HepG2 (cell line): Measurements from ENCODE around the gene P3H3. TPM values are rescaled to one million over a fixed set of nuclear protein-coding genes. Genes with fewer than 3 reads are reported as not detected.

ENCODE experiments used
- CBX5 ChIP-seq: sonication (generic); formaldehyde crosslinking; IDR thresholded peaks from 2 replicates; pipeline ENCODE4 v1.4.0; 2020; ENCODE audit warnings: missing genetic modification reagents, borderline replicate concordance
- CHCHD3 ChIP-seq: sonication (generic); formaldehyde crosslinking; IDR thresholded peaks from 2 replicates; pipeline ENCODE4 v1.8.0; 2022; ENCODE audit warnings: mild to moderate bottlenecking, missing genetic modification reagents, moderate library complexity
- ETV6 ChIP-seq: sonication (generic); formaldehyde crosslinking; conservative IDR thresholded peaks from 2 replicates; pipeline ENCODE4 v1.4.0; 2020; ENCODE audit warnings: missing genetic modification reagents
- FOSL2 ChIP-seq: sonication (generic); formaldehyde crosslinking; IDR thresholded peaks from 2 replicates; pipeline ENCODE4 v1.4.0; 2020; ENCODE audit warnings: missing genetic modification reagents
- HNRNPK ChIP-seq: fragments of 200-400 bp; formaldehyde crosslinking; IDR thresholded peaks from 2 replicates; pipeline ENCODE4 v1.6.1; 2018; ENCODE audit warnings: low read length, low read depth, moderate library complexity, mild to moderate bottlenecking; ENCODE audit not compliant: poor library complexity, severe bottlenecking
- MEIS2 ChIP-seq: sonication (generic); formaldehyde crosslinking; IDR thresholded peaks from 2 replicates; pipeline ENCODE4 v1.9.0; 2021; ENCODE audit warnings: mild to moderate bottlenecking, missing genetic modification reagents
- ZBTB21 ChIP-seq: sonication (generic); formaldehyde crosslinking; IDR thresholded peaks from 2 replicates; pipeline ENCODE4 v1.4.0; 2020; ENCODE audit warnings: missing genetic modification reagents
- ZNF83 ChIP-seq: sonication (generic); formaldehyde crosslinking; IDR thresholded peaks from 2 replicates; pipeline ENCODE4 v1.4.0; 2020; ENCODE audit warnings: missing genetic modification reagents, mild to moderate bottlenecking, borderline replicate concordance
- ZSCAN9 ChIP-seq: IDR thresholded peaks from 2 replicates; pipeline ENCODE4 v1.6.1; 2016; ENCODE audit warnings: borderline replicate concordance
- polyA plus RNA-seq, 8 experiments: library from polyadenylated mRNA; depleted of rRNA in 3 of 8; stranded (reverse) in 7 of 8; unstranded in 1 of 8; fragments of >200 nt; fragmentation: Illumina TruSeq in 4 of 8; extraction: Trizol in 4 of 8; gene quantifications; 2 replicates each; pipeline versions ENCODE4 v1.2.1 to v1.2.3, GENCODE V29; 2011 to 2016; ENCODE audit warnings: low read depth in 4 of 8, missing spikeins in 1 of 8, mixed read lengths in 1 of 8; ENCODE audit not compliant: insufficient read depth in 1 of 8
- total RNA-seq, 5 experiments: library from RNA; depleted of rRNA; stranded (reverse); fragments of >200 nt; fragmentation: Illumina TruSeq; extraction: Trizol; gene quantifications; 2 replicates each; pipeline ENCODE4 v1.2.3, GENCODE V29; 2016; ENCODE audit warnings: low read depth in 1 of 5
- TF ChIP-seq, protein P1 (sequence below): IDR thresholded peaks from 2 replicates; pipeline ENCODE4 v1.6.1; 2012; ENCODE audit warnings: low read length, improper control_type of control experiment
- TF ChIP-seq, protein P2 (sequence below): sonication (generic); formaldehyde crosslinking; conservative IDR thresholded peaks from 2 replicates; pipeline ENCODE4 v1.4.0; 2020; ENCODE audit warnings: missing genetic modification reagents
- TF ChIP-seq, protein P3 (sequence below): sonication (generic); formaldehyde crosslinking; IDR thresholded peaks from 2 replicates; pipeline ENCODE4 v1.5.1; 2020; ENCODE audit warnings: mild to moderate bottlenecking, missing genetic modification reagents
- TF ChIP-seq, protein P4 (sequence below): sonication (generic); formaldehyde crosslinking; conservative IDR thresholded peaks from 2 replicates; pipeline ENCODE4 v1.4.0; 2020; ENCODE audit warnings: mild to moderate bottlenecking, missing genetic modification reagents, moderate library complexity

The P3H3 gene
- total and polyA plus RNA-seq, 2 of the 13 experiments (the other 11 are each of a cell fraction or from before 2014, with no cell fraction given), result 20.1 to 20.5 TPM

DNA sequence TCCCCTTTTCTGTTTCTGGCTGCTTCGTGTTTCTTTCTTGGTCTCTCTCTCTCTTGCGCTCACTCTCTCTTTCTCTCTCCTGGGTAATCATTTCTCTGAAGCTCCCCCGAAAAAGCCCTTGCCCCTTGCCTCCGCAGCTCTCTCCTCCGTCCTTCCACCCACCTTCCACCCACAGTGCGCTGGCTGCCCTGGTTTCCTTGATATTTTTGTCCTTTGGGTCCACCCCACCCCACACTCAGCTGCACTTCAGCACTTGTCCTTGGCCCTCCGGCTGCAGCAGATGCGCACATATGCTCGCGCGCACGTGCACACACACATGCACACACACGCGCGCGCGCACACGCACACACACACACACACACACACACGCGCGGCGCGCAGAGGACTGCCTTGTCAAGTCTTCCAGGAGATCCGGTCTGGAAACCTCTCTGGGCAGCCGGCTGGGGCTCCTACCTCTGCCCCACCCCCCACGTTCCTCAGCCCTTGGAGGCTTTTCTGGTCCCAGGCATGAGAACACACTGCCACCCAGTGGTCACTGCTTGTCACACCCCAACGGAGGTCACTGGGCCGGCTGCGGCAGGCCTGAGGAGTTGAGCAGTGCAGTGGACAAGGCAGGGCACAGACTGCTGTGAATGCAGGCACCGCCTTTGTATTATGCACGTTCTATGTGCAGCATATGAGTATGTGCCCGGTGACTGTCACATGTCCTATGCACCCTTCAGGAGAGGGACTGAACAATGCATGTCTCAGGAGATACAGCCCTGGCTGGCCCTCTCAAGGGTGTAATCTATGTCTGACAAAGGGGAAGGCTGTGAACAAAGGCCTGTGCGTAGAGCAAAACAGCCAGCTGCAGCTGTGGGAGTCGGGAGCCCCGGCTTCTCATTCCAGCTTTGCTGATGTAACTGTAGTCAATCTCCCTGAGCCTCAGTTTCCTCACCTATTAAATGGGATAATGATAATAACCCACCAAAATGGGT is 49.3 kb upstream of the P3H3 start (continued):
- TF ChIP-seq ZSCAN9 (CRISPR knock-in tag), result no peak
- TF ChIP-seq, protein P1, sequence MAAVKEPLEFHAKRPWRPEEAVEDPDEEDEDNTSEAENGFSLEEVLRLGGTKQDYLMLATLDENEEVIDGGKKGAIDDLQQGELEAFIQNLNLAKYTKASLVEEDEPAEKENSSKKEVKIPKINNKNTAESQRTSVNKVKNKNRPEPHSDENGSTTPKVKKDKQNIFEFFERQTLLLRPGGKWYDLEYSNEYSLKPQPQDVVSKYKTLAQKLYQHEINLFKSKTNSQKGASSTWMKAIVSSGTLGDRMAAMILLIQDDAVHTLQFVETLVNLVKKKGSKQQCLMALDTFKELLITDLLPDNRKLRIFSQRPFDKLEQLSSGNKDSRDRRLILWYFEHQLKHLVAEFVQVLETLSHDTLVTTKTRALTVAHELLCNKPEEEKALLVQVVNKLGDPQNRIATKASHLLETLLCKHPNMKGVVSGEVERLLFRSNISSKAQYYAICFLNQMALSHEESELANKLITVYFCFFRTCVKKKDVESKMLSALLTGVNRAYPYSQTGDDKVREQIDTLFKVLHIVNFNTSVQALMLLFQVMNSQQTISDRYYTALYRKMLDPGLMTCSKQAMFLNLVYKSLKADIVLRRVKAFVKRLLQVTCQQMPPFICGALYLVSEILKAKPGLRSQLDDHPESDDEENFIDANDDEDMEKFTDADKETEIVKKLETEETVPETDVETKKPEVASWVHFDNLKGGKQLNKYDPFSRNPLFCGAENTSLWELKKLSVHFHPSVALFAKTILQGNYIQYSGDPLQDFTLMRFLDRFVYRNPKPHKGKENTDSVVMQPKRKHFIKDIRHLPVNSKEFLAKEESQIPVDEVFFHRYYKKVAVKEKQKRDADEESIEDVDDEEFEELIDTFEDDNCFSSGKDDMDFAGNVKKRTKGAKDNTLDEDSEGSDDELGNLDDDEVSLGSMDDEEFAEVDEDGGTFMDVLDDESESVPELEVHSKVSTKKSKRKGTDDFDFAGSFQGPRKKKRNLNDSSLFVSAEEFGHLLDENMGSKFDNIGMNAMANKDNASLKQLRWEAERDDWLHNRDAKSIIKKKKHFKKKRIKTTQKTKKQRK, result no peak
- no peak for TF ChIP-seq ZNF83 (CRISPR knock-in tag)
- TF ChIP-seq, protein P2, sequence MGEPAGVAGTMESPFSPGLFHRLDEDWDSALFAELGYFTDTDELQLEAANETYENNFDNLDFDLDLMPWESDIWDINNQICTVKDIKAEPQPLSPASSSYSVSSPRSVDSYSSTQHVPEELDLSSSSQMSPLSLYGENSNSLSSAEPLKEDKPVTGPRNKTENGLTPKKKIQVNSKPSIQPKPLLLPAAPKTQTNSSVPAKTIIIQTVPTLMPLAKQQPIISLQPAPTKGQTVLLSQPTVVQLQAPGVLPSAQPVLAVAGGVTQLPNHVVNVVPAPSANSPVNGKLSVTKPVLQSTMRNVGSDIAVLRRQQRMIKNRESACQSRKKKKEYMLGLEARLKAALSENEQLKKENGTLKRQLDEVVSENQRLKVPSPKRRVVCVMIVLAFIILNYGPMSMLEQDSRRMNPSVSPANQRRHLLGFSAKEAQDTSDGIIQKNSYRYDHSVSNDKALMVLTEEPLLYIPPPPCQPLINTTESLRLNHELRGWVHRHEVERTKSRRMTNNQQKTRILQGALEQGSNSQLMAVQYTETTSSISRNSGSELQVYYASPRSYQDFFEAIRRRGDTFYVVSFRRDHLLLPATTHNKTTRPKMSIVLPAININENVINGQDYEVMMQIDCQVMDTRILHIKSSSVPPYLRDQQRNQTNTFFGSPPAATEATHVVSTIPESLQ, result no peak
- TF ChIP-seq, protein P3, sequence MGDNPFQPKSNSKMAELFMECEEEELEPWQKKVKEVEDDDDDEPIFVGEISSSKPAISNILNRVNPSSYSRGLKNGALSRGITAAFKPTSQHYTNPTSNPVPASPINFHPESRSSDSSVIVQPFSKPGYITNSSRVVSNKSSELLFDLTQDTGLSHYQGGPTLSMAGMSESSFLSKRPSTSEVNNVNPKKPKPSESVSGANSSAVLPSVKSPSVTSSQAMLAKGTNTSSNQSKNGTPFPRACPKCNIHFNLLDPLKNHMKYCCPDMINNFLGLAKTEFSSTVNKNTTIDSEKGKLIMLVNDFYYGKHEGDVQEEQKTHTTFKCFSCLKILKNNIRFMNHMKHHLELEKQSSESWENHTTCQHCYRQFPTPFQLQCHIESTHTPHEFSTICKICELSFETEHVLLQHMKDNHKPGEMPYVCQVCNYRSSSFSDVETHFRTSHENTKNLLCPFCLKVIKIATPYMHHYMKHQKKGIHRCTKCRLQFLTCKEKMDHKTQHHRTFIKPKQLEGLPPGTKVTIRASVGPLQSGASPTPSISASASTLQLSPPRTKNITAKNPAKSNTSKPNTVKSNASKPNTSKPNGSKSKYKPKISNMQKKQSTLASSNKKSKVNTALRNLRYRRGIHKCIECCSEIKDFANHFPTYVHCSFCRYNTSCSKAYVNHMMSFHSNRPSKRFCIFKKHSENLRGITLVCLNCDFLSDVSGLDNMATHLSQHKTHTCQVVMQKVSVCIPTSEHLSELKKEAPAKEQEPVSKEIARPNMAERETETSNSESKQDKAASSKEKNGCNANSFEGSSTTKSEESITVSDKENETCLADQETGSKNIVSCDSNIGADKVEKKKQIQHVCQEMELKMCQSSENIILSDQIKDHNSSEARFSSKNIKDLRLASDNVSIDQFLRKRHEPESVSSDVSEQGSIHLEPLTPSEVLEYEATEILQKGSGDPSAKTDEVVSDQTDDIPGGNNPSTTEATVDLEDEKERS (CRISPR knock-in tag), result no peak
- TF ChIP-seq, protein P4, sequence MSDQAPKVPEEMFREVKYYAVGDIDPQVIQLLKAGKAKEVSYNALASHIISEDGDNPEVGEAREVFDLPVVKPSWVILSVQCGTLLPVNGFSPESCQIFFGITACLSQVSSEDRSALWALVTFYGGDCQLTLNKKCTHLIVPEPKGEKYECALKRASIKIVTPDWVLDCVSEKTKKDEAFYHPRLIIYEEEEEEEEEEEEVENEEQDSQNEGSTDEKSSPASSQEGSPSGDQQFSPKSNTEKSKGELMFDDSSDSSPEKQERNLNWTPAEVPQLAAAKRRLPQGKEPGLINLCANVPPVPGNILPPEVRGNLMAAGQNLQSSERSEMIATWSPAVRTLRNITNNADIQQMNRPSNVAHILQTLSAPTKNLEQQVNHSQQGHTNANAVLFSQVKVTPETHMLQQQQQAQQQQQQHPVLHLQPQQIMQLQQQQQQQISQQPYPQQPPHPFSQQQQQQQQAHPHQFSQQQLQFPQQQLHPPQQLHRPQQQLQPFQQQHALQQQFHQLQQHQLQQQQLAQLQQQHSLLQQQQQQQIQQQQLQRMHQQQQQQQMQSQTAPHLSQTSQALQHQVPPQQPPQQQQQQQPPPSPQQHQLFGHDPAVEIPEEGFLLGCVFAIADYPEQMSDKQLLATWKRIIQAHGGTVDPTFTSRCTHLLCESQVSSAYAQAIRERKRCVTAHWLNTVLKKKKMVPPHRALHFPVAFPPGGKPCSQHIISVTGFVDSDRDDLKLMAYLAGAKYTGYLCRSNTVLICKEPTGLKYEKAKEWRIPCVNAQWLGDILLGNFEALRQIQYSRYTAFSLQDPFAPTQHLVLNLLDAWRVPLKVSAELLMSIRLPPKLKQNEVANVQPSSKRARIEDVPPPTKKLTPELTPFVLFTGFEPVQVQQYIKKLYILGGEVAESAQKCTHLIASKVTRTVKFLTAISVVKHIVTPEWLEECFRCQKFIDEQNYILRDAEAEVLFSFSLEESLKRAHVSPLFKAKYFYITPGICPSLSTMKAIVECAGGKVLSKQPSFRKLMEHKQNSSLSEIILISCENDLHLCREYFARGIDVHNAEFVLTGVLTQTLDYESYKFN (CRISPR knock-in tag), result peak; percentile 76
- TF ChIP-seq HNRNPK, result no peak
- TF ChIP-seq CHCHD3 (CRISPR knock-in tag), result no peak; the same call in 1 of the 2 replicates
- TF ChIP-seq CBX5 (CRISPR knock-in tag), result peak; percentile 92; the same call in 1 of the 2 replicates
- TF ChIP-seq ETV6 (CRISPR knock-in tag), result no peak
- TF ChIP-seq FOSL2 (CRISPR knock-in tag), result peak; percentile 50
- no peak; the same call in 1 of the 2 replicates for TF ChIP-seq MEIS2 (CRISPR knock-in tag)
- no peak for TF ChIP-seq ZBTB21 (CRISPR knock-in tag)
